DOHH2 (cell line): Measurements from ENCODE around the gene LY6G6F.

Experiments used
- H3F3A ChIP-seq: fragments of 200-600 bp; sonication (generic), shearing (Covaris generic); 2 replicates; pipeline ENCODE4 v1.6.0; 2016; ENCODE audit warnings: antibody characterized with exemption, mild to moderate bottlenecking; ENCODE audit not compliant: control insufficient read depth, insufficient read depth
- H3K27ac ChIP-seq: fragments of 200-600 bp; sonication (generic); 2 replicates; pipeline ENCODE4 v1.5.1; 2014; ENCODE audit warnings: low read depth, mild to moderate bottlenecking, low read length, moderate library complexity
- H3K27me3 ChIP-seq: fragments of 200-600 bp; sonication (generic); 2 replicates; pipeline ENCODE4 v1.6.1; 2014; ENCODE audit warnings: mild to moderate bottlenecking, low read length, mixed read lengths; ENCODE audit not compliant: control insufficient read depth
- H3K36me3 ChIP-seq: fragments of 200-600 bp; sonication (generic); 2 replicates; pipeline ENCODE4 v1.6.1; 2014; ENCODE audit warnings: mild to moderate bottlenecking, low read length, moderate library complexity, mixed read lengths; ENCODE audit not compliant: control insufficient read depth
- H3K4me1 ChIP-seq: fragments of 200-600 bp; sonication (generic); 2 replicates; pipeline ENCODE4 v1.6.1; 2014; ENCODE audit warnings: mild to moderate bottlenecking, low read length, mixed read lengths; ENCODE audit not compliant: control insufficient read depth
- H3K4me2 ChIP-seq: fragments of 200-600 bp; sonication (generic); 2 replicates; pipeline ENCODE4 v1.6.0; 2014; ENCODE audit warnings: mild to moderate bottlenecking, low read length, moderate library complexity
- H3K4me3 ChIP-seq: fragments of 200-600 bp; sonication (generic); 2 replicates; pipeline ENCODE4 v1.5.1; 2014; ENCODE audit warnings: mild to moderate bottlenecking, low read length, mixed read lengths
- H3K79me2 ChIP-seq: fragments of 200-600 bp; sonication (generic); 2 replicates; pipeline ENCODE4 v1.6.1; 2014; ENCODE audit warnings: mild to moderate bottlenecking, low read length, mixed read lengths; ENCODE audit not compliant: control insufficient read depth
- H3K9me2 ChIP-seq: fragments of 200-600 bp; sonication (generic); replicated peaks from 2 replicates; pipeline ENCODE4 v1.6.1; 2014; ENCODE audit warnings: mild to moderate bottlenecking, low read length, mixed read lengths; ENCODE audit not compliant: control insufficient read depth
- H3K9me3 ChIP-seq: fragments of 200-600 bp; sonication (generic); 2 replicates; pipeline ENCODE4 v1.6.1; 2014; ENCODE audit warnings: antibody characterized with exemption, low read length, mixed read lengths; ENCODE audit not compliant: control insufficient read depth, insufficient read depth
- H4K20me1 ChIP-seq: fragments of 200-600 bp; sonication (generic); 2 replicates; pipeline ENCODE4 v1.6.0; 2014; ENCODE audit warnings: low read depth, mild to moderate bottlenecking, antibody characterized with exemption, low read length, moderate library complexity; ENCODE audit not compliant: control insufficient read depth, insufficient read depth
- CTCF ChIP-seq: fragments of 200-600 bp; sonication (generic); IDR thresholded peaks from one replicate; pipeline ENCODE4 v1.5.1; 2014; ENCODE audit warnings: antibody characterized with exemption, mild to moderate bottlenecking, low read depth, low read length; ENCODE audit not compliant: poor library complexity, severe bottlenecking
- EZH2phosphoT487 ChIP-seq: fragments of 200-600 bp; sonication (generic); IDR thresholded peaks from 2 replicates; pipeline ENCODE4 v1.6.1; 2017; ENCODE audit warnings: borderline replicate concordance, mild to moderate bottlenecking, antibody characterized with exemption, low read length, moderate library complexity, mixed read lengths

LY6G6F gene

GRCh38 chr6:31666337-31666965 is 40.2 kb upstream of the LY6G6F start:
- no peaks in the 10 kb centered on the region for H3K9me3 ChIP-seq
- peaks cover 64% of the 10 kb centered on the region for H3K79me2 ChIP-seq
- H3K4me2 ChIP-seq, result peak overlapping the region; percentile 85
- peaks cover 41% of the 10 kb centered on the region for H3K4me1 ChIP-seq
- H3K27me3 ChIP-seq, result no peaks in the 10 kb centered on the region
- peaks cover 11% of the 10 kb centered on the region; the same call in 1 of the 2 replicates for H4K20me1 ChIP-seq
- H3K9me2 ChIP-seq, result no peaks in the 10 kb centered on the region
- peak overlapping the region; percentile 97 for H3K27ac ChIP-seq
- no peak for TF ChIP-seq EZH2phosphoT487
- no peak for TF ChIP-seq CTCF
- H3K4me3 ChIP-seq, result peak overlapping the region; percentile 95
- peaks cover 8% of the 10 kb centered on the region for H3F3A ChIP-seq
- peaks cover 88% of the 10 kb centered on the region for H3K36me3 ChIP-seq

- no peak within 1 kb of the TSS for H3K27ac ChIP-seq
- H3K9me2 ChIP-seq, result no peaks in the 10 kb centered on the region
- peaks cover 74% of the 10 kb centered on the region for H3K36me3 ChIP-seq
- H3K27me3 ChIP-seq, result no peaks in the 10 kb centered on the region
- peaks cover 37% of the 10 kb centered on the region for H3K79me2 ChIP-seq
- H3K9me3 ChIP-seq, result no peaks in the 10 kb centered on the region
- H4K20me1 ChIP-seq, result peaks cover 11% of the 10 kb centered on the region; the same call in 1 of the 2 replicates
- TF ChIP-seq CTCF (no peak), EZH2phosphoT487 (no peak)
- no peak within 1 kb of the TSS for H3K4me3 ChIP-seq
- no peak within 1 kb of the TSS for H3K4me2 ChIP-seq
- peaks cover 13% of the 10 kb centered on the region for H3K4me1 ChIP-seq
- H3F3A ChIP-seq, result peaks cover 7% of the 10 kb centered on the region
These were observed 37.0 kb upstream of the LY6G6F start, which contains the start of gene LY6G5B for GRCh38 chr6:31669676-31670075. LY6G5B (plus strand) TSS chr6:31669976; CDS start chr6:31670951, 975 bp downstream.

GRCh38 chr6:31676322-31676903 is 30.3 kb upstream of the LY6G6F start:
- TF ChIP-seq EZH2phosphoT487, result no peak
- no peak overlapping the region for H3K4me2 ChIP-seq
- no peaks in the 10 kb centered on the region for H4K20me1 ChIP-seq

GRCh38 chr6:31676904-31677303 is 29.8 kb upstream of the LY6G6F start:
- TF ChIP-seq CTCF, result no peak
- no peak for TF ChIP-seq EZH2phosphoT487
- H3K79me2 ChIP-seq, result no peaks in the 10 kb centered on the region

More at GRCh38 chr6:31676322-31676903, 30.3 kb upstream of the LY6G6F start:
- Histone ChIP-seq H3K36me3 (peaks cover 19% of the 10 kb centered on the region), H3K79me2 (no peaks in the 10 kb centered on the region), H3K9me3 (no peaks in the 10 kb centered on the region), H3K27ac (no peak overlapping the region), H3K27me3 (peaks cover 26% of the 10 kb centered on the region), H3K9me2 (no peaks in the 10 kb centered on the region), H3F3A (peaks cover 17% of the 10 kb centered on the region), H3K4me3 (no peak overlapping the region), H3K4me1 (peaks cover 12% of the 10 kb centered on the region)

More at GRCh38 chr6:31676904-31677303, 29.8 kb upstream of the LY6G6F start:
- Histone ChIP-seq H3K9me2 (no peaks in the 10 kb centered on the region), H3K4me2 (no peak overlapping the region), H3K27me3 (peaks cover 26% of the 10 kb centered on the region), H3F3A (peaks cover 17% of the 10 kb centered on the region), H4K20me1 (no peaks in the 10 kb centered on the region), H3K36me3 (peaks cover 14% of the 10 kb centered on the region), H3K9me3 (no peaks in the 10 kb centered on the region), H3K4me1 (peaks cover 16% of the 10 kb centered on the region), H3K27ac (no peak overlapping the region), H3K4me3 (no peak overlapping the region)
